ENCODE data around the gene ABCA1.

DNA sequence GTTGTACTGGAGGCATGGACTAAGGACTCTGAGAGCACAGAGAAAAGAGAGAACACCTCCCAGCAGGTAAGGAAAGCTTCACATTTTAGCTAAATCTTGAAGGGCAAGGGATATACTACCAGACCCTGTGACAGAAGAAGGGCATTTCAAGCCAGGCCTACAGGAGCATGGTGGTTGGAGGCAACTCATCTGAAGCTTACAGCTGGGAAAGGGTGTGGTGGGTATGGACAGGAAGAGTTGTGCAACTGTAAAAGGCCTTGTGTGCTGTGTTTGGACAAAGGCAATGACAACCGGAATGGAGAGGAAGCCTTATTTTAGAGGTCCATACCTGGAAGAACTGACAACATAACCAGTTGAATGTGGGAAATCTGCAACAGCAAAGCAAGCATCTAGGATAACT is 132.9 kb downstream of the ABCA1 start:
- no peak for TF ChIP-seq CTCF (IDR thresholded peaks at IDR 0.05)
- TF ChIP-seq POLR2A (IDR thresholded peaks at IDR 0.05): no peak
